ENCODE results near the gene ASB14.
"Not testable (repeated sequence)": the region's sequence is repeated elsewhere in the genome, so short reads cannot be mapped to it uniquely, and the experiment has no call there.

ASB14 gene

GRCh38 chr3:57292159-57292896 lies at the start of gene ASB14:
Gene ASB14, minus strand, starts transcription at chr3:57292685. Its CDS starts 652 bp downstream, at chr3:57292033.
- no peak for DNase-seq

GRCh38 chr3:57339071-57339642 lies 46.7 kb upstream of the ASB14 start:
- DNase-seq, result not testable (repeated sequence)

GRCh38 chr3:57338272-57339070 lies 46.0 kb upstream of the ASB14 start:
- DNase-seq, result not testable (repeated sequence)

GRCh38 chr3:57335283-57335938 lies 42.9 kb upstream of the ASB14 start:
- no peak for DNase-seq

- DNase-seq, result no peak
Observed at GRCh38 chr3:57331078-57331610, 38.7 kb upstream of the ASB14 start.

- DNase-seq, result not testable (repeated sequence)
Observed at GRCh38 chr3:57326498-57326897, 34.0 kb upstream of the ASB14 start.

GRCh38 chr3:57314204-57314603 lies 21.7 kb upstream of the ASB14 start:
- DNase-seq, result no peak

- no peak for DNase-seq
Observed at GRCh38 chr3:57309769-57310360, 17.4 kb upstream of the ASB14 start.

GRCh38 chr3:57303520-57303919 lies 11.0 kb upstream of the ASB14 start:
- DNase-seq, result not testable (repeated sequence)

- no peak for DNase-seq
Observed at GRCh38 chr3:57298041-57298440, 5.6 kb upstream of the ASB14 start.

GRCh38 chr3:57292897-57293526 lies 527 bp upstream of the ASB14 start:
- DNase-seq, result no peak

GRCh38 chr3:57288403-57288802 lies 4.1 kb downstream of the ASB14 start:
- no peak for DNase-seq

- no peak for DNase-seq
Observed at GRCh38 chr3:57287205-57287604, 5.3 kb downstream of the ASB14 start.

- DNase-seq, result no peak
Observed at GRCh38 chr3:57283334-57283733, 9.2 kb downstream of the ASB14 start.

- no peak for DNase-seq
Observed at GRCh38 chr3:57281715-57282114, 10.8 kb downstream of the ASB14 start.

- no peak for DNase-seq
Observed at GRCh38 chr3:57279685-57280084, 12.8 kb downstream of the ASB14 start.

- no peak for DNase-seq
Observed at GRCh38 chr3:57278237-57278636, 14.2 kb downstream of the ASB14 start.

- DNase-seq, result no peak
Observed at GRCh38 chr3:57275393-57275792, 17.1 kb downstream of the ASB14 start.

- DNase-seq, result no peak
Observed at GRCh38 chr3:57274845-57275244, 17.6 kb downstream of the ASB14 start.

- DNase-seq, result no peak
Observed at GRCh38 chr3:57268416-57268815, 24.1 kb downstream of the ASB14 start.

- DNase-seq, result no peak
Observed at GRCh38 chr3:57261929-57262328, 30.6 kb downstream of the ASB14 start.

GRCh38 chr3:57261119-57261518 lies 31.4 kb downstream of the ASB14 start:
- no peak for DNase-seq
